Stimulated activated CD4-positive, alpha-beta T cell treated with anti-CD3 and anti-CD28 coated beads, Interleukin-15, amount 100 ng/mL, for 24 hours (primary cell): ENCODE results near the gene ADAMTS12.

Source experiments
- DNase-seq: peaks from one replicate; pipeline ENCODE4 v3.0.0-alpha.2; 2020

Gene ADAMTS12

DNA sequence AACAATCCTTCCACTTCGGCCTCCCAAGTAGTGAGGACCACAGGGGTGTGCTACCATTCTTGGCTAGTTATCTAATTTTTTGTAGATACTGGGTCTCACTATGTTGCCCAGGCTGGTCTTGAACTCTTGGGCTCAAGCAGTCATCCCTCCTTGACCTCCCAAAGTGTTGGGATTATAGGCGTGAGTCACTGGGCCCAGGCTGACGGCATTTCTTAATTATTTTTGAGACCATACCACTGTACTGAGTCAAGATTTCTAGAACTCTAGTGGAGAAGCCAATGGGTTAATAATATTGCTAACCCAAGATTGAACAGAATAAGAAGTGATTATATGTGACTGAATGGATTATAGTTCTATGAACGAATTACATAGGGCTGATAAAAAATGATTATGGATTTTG is 384.4 kb downstream of the ADAMTS12 start:
- no peak for DNase-seq

GRCh38 chr5:33504570-33504969 is 387.2 kb downstream of the ADAMTS12 start:
- DNase-seq, result no peak

DNA sequence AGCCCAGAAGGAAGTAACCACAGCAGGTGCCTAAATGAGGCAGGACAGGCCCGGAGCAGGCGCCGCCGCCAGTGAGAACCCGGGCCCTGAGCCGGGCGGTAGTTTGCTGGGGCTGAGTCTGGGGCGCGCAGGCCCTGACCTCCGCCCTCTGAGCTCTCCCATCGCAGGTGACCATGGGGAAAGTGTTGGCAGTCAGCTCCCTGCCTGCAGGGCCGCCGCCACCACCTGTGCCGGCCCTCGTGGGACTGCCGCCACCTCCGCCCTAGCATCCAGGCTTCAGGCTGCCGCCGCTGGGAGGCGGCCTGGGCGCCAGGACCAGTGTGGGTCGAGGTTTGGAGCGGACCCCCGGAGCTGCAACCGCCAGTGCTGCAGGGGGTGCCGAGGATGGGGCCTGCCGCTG is 389.9 kb downstream of the ADAMTS12 start:
- no peak for DNase-seq

GRCh38 chr5:33501260-33501659 is 390.5 kb downstream of the ADAMTS12 start:
- DNase-seq, result no peak

DNA sequence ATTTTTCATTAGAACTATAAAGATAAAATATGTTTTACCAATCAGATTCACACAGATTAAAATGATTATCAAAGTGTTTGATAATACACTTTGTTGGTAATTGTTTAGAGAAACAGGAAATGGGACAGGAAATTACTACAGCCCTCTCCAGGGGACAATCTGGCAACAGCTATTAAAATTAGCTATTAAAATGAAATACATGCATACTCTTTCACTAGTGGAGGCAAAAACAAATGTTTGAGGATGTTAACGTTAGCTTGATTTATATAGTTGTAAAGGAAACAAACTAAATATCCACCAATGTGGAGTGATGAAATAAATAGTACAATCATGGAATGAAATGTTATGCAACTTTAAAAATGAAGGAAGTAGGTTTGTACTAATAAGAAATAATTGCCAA is 397.3 kb downstream of the ADAMTS12 start:
- no peak for DNase-seq

DNA sequence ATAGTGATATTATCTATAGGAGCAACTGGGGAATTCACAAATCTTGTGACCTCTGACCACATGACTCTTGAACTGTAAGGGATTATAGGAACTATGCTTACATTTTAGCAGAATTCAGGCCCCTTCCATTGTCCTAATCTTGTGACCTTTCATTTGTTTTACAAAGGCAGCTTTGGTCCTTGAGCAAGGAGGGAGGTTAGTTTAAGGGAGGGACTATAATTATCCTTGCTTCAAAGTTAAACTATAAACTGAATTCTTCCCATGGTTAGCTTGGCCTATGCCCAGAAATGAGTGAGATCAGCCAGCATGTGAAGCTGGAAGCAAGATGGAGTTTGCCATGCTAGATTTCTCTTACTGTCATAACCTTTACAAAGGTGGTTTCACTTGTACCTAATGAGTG is 399.8 kb downstream of the ADAMTS12 start:
- no peak for DNase-seq

DNA sequence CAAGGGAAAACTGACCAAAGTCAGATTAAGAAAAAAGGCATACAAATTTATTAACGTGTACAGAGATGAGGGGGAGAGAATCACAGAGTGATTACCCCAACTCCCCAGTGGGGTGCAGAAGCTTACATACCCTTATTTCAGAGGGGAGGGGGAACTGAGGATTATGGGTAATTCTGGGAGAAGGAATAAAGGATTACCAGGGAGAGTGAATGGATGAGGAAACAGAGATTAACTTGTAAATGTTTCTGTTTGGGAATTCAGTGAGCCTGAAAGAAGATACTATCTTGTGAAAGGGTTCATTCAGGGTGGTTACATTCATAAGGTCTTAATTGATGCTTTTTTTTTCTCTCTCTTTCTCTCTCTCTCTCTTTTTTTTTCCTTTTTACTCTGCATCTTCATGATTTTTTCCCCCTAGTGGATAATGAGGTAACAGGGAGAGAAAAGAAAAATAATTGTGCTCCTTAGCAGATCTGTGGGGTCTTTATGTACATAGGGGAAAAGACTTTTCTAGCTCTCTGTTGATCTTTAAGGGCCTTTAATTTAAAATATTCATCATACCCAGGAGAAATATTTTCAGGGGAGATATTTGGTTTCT is 401.6 kb downstream of the ADAMTS12 start:
- no peak for DNase-seq

- no peak for DNase-seq
Measured at GRCh38 chr5:33489481-33490067, 402.2 kb downstream of the ADAMTS12 start.

- no peak for DNase-seq
Measured at GRCh38 chr5:33488558-33489355, 403.0 kb downstream of the ADAMTS12 start.

GRCh38 chr5:33487236-33487635 is 404.6 kb downstream of the ADAMTS12 start:
- no peak for DNase-seq

DNA sequence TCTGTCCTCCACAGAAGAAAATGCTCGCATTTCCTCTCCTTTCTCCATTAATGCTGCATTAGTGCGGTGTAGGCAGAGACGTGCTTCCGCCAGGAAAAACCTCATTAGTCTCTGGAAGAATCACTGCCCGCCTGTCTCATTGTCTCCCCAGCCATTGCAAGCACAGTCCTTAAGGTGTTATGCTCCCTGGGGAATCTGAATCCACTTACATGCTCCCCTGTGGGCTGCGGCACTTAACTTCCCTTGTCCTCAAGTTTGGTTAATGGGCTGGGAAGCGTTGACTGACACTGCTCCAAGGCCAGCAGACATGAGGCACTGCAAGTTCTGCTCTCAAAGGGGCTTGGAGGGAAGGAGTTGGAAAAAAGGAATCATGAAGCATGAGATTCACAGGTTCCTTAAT is 409.5 kb downstream of the ADAMTS12 start:
- DNase-seq, result no peak

GRCh38 chr5:33480876-33481275 is 410.9 kb downstream of the ADAMTS12 start:
- no peak for DNase-seq

- DNase-seq, result no peak
Measured at GRCh38 chr5:33479311-33479710, 412.5 kb downstream of the ADAMTS12 start.

DNA sequence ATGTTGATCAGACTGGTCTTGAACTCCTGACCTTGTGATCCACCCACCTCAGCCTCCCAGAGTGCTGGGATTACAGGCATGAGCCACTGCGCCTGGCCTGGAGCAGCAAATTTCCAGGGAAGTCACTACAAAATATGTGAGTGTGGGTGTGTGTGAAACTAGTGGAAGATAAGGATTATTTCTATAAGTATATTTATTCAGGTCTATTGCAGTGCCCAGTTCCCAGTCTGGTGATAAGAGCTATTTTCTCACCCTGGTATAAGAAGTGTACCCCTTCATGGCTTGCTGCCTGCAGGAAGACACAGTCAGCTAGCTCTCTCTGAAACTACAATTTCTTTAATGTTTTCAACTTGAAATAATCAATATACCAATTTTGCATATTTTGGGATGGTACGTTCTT is 414.0 kb downstream of the ADAMTS12 start:
- DNase-seq, result no peak

DNA sequence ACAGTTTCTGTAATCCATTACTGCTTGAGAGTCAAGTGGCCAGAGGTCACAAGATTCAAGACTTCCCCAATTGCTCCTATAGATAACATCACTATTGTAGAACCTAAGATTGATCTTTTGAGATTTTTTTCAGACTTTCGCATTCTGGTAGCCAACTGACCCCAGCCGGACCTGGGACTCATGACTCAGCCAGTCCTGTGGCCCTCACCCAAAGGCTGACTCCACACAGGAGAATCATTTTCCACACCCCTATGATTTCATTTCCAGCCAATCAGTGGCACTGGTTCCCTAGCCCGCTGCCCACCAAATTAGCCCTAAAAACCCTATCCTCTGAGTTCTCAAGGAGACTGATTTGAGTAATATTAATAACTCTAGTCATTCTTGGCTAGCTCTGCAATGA is 414.8 kb downstream of the ADAMTS12 start:
- DNase-seq, result no peak

- DNase-seq, result no peak
Measured at GRCh38 chr5:33475706-33476105, 416.1 kb downstream of the ADAMTS12 start.

- DNase-seq, result no peak
Measured at GRCh38 chr5:33474931-33475499, 416.8 kb downstream of the ADAMTS12 start.

DNA sequence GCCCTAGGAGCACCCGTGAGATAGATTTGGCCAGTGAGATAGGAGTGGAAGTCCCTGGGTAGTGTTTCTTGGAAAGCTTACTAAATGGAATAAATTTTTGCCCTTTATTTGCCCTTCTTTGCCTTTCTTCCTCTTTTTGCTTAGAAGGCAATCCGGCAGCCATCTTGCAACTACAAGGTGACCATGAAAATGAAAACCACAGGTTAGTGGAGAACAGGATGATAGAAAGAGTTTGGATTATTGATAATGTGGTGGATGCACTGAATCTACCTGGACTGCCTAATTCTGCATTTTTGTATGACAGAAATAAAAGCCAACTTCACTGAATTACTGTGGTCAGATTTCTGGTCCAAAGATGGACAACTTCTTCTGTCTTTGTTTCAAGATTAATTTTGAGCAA is 417.8 kb downstream of the ADAMTS12 start:
- no peak for DNase-seq
